ENCODE data around the gene GJC1.
"Not testable (repeated sequence)": the region's sequence is repeated elsewhere in the genome, so short reads cannot be mapped to it uniquely, and the experiment has no call there.

GJC1 gene

DNA sequence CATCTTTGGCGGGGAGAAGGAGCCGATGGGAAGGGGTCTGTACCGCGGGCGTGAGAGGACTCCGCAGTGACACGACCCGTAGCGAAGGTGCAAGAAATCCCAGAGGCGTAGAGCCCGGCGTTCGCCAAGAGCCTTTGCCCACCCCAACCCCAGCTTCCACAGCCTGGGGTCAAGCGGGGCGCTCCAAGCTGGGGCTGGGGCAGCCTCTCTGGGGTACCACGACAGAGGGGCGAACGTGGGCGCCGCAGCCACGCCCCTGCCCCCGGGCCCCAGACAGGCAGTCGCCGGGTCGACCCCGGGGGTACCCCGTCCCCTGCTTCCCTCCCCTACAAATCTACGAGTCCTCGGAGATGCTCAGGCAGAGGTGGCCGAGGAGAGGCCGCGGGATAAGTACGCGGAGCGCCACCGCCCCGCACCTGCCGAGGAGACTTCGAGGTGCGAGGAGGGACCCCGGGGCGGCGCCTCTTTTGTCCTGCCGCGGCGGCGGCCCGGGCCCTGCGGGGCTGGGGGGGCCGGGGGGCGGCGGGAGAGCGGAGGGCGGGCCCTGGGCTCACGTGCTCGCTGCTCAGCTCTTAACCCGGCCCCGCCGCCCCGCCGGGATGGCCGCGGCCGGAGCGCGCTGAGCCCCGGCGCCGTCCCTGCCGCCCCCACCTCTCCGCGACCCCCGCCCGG, 71.5 kb downstream of the GJC1 start, which contains the start of gene ADAM11:
ADAM11 (plus strand) TSS at position 575 of the 672 bp plus-strand sequence. CDS start 212 bp downstream, outside the sequence.
- DNase-seq, result no peak

DNA sequence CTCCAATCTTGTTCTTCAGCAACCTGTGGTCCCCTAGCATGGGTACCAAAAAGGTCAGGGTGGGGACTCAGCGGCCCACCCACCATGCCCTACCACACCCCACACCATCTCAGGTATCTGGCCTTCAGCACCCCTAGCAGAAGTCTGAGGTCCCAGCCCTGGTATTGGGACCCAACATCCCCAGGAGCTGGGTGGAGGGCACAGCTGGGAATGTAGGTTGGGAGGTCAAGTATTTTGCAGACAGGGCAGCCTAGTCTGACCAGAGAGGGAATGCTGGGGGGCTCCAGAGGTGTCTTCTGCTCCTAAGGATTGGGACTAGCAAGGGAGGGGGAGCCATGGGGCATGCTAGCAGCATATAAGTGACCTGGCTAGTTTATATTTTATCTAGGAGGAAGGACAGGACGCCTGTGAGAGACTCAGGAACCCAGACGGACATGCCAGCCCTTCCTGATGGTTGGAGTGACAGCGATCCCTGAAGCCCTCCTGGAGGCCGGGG, 72.1 kb downstream of the GJC1 start:
- no peak for DNase-seq

DNA sequence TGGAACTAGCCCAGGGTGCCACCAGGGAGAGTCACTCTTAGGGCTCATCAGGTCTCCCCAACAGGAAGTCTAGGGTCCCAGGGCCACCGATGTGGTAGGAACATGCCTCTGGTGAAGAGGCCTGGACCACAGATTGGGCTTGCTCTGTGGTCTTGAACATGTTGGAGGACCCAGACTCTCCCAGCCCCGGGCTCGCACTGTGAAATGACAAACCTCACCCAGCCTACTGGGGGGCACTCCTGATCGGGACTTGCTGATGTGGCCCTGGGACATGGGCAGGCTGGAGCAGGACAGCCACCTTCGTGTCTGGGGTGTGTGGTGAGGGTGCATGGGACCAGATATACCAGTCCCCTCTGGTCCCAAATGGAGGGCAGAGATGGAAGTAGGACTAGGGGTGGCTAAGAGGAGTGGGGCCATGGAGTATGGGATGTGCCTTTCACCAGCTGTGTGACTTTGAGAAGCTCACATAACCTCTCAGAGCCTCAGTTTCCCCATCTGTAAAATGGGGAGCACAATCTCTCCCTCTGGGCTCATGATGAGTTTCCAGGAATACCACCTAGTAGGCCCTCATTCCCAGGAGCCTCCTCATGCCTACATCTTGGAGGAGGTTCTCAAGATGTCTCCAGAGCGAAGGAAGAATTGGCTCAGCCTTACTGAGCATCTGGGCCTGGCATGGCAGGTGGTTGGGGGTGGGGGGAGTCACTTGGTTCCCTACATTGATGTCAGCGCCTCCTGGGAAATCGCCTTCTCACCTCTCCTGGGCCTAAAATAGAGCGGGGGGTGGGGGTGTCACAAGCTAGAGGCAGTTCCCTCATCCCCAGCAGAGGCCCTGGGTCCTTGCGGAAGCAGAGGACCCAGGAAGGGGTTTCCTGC, 72.8 kb downstream of the GJC1 start:
- DNase-seq, result no peak

GRCh38 chr17:44755180-44755579, 74.9 kb downstream of the GJC1 start:
- not testable (repeated sequence) for DNase-seq

- DNase-seq, result no peak
These were observed 75.8 kb downstream of the GJC1 start for GRCh38 chr17:44754276-44754675.

- DNase-seq, result no peak
These were observed 76.9 kb downstream of the GJC1 start for GRCh38 chr17:44752953-44753861.

- DNase-seq, result no peak
These were observed 78.3 kb downstream of the GJC1 start for GRCh38 chr17:44751806-44752205.

DNA sequence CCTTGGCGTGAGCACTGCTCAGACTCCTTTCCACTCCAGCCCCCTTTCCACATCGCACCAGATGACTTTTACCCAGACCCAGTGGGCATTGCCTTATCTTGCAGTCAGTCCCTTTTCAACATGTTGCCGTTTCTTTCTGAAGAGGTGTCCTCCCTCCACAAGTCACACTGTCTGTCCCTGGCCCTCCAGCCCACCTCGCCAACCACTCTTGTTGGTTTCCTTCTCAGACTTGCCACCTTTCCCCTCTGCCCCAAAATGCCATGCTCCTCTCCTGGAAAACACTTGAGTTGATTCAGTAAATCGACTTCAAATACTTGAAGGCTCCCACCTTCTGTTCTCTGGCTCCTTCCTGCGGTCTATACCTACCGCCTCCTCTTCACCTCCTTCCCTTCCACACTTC, 78.8 kb downstream of the GJC1 start:
- no peak for DNase-seq

DNA sequence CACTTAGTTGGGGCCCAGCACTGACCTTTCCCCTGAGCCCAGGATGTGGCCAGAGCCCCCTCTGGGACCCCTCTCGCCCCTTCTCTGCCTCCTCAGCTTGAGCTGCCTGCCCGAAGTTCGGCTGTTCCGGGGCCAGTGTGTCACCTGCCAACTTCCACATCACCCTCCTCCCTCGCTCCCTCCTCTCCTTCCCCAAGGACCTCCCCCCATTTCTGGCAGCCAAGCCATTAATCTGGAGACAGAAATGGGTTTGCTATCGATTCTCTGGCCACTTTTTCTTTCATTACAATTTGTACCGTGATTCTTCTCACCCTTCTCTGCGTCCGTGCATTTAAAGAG, 80.1 kb downstream of the GJC1 start:
- DNase-seq, result no peak

DNA sequence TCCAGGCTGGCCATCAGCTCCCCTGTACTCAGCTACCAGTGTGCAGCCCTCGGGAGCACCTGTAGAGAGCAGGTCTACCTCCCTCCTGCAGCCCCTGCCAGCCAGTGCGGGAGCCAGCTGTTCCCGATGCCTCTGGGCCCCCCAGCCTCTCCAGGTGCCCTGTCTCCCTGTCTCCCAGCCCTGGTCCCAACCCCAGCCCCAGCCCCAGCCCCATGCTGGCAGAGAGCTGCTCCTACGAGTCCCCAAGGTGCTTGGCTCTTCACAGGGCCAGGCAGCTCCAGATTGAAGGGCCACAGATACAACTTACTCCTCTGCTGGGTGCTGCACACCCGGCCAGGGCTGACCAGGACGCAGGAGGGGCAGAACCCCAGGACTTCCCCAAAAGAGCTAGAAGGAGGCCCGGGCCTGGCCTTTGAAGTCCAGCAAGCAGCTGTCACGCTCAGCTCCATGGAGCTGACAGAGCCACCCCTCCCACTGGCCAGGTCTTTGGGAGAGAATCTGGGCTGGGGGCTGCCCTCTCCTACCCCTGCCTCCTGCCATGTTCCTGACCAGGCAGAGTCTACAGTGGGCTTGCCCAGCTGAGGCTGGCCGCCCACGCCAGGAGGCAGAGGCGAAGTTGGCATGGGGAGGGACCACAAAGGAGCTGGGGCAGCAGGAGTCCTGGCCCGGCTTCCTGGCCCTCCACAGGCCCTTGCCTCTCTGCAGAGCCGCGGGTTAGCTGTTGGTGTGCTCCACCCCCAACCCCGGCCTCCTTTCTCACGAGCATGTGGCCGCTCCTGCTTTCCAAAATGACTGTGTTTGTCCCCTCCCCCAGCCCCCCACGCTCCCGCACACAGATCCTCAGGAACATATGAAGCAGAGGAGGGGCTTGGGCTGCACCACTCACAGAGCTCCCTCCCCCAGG, 80.8 kb downstream of the GJC1 start:
- DNase-seq, result no peak
